Measurements from ENCODE around the gene IL13RA1.
"Not testable (repeated sequence)": the region's sequence is repeated elsewhere in the genome, so short reads cannot be mapped to it uniquely, and the experiment has no call there.

DNA sequence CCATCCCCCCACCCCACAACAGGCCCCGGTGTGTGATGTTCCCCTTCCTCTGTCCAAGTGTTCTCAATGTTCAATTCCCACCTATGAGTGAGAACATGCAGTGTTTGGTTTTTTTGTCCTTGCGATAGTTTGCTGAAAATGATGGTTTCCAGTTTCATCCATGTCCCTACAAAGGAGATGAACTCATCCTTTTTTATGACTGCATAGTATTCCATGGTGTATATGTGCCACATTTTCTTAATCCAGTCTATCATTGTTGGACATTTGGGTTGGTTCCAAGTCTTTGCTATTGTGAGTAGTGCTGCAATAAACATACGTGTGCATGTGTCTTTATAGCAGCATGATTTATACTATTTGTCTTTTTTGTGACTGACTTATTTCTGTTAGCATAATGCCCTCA lies 5.1 kb downstream of the IL13RA1 start:
- TF ChIP-seq, protein P1, sequence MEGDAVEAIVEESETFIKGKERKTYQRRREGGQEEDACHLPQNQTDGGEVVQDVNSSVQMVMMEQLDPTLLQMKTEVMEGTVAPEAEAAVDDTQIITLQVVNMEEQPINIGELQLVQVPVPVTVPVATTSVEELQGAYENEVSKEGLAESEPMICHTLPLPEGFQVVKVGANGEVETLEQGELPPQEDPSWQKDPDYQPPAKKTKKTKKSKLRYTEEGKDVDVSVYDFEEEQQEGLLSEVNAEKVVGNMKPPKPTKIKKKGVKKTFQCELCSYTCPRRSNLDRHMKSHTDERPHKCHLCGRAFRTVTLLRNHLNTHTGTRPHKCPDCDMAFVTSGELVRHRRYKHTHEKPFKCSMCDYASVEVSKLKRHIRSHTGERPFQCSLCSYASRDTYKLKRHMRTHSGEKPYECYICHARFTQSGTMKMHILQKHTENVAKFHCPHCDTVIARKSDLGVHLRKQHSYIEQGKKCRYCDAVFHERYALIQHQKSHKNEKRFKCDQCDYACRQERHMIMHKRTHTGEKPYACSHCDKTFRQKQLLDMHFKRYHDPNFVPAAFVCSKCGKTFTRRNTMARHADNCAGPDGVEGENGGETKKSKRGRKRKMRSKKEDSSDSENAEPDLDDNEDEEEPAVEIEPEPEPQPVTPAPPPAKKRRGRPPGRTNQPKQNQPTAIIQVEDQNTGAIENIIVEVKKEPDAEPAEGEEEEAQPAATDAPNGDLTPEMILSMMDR (conservative IDR thresholded peaks at IDR 0.05) = not testable (repeated sequence)
- not testable (repeated sequence) for TF ChIP-seq EZH2 (IDR thresholded peaks at IDR 0.05; ENCODE audit: low read depth)

All from PC-9 (cell line).